Calu3 (cell line): Measurements from ENCODE around the gene RPAP3. TPM values are rescaled to one million over a fixed set of nuclear protein-coding genes. Genes with fewer than 3 reads are reported as not detected.

ENCODE experiments used
- BruUV-seq: library from RNA; stranded (reverse); fragments of 400-500 nt; replicated peaks from 2 replicates; lab custom pipeline; 2021; lab: Mats Ljungman, UMichigan
- CTCF ChIA-PET: fragments of 300-600 bp; sonication (Branson Sonifier 250); formaldehyde crosslinking; loops from one replicate; lab custom pipeline; 2022; ENCODE audit warnings: antibody characterized with exemption; lab: Charles Lee
- DNase-seq: peaks from one replicate; pipeline ENCODE4 v3.0.0; 2022
- H3K27ac Mint-ChIP-seq: one replicate; pipeline ENCODE4 v1.8.0; 2022; ENCODE audit warnings: mixed read lengths; ENCODE audit not compliant: unreplicated experiment
- H3K27me3 Mint-ChIP-seq: one replicate; pipeline ENCODE4 v1.8.0; 2022; ENCODE audit warnings: mixed read lengths; ENCODE audit not compliant: unreplicated experiment
- H3K36me3 Mint-ChIP-seq: one replicate; pipeline ENCODE4 v1.8.0; 2022; ENCODE audit warnings: mild to moderate bottlenecking, moderate library complexity, mixed read lengths; ENCODE audit not compliant: insufficient read depth, unreplicated experiment
- H3K4me1 Mint-ChIP-seq: one replicate; pipeline ENCODE4 v1.8.0; 2022; ENCODE audit warnings: mild to moderate bottlenecking, low read depth, mixed read lengths; ENCODE audit not compliant: unreplicated experiment
- H3K4me3 Mint-ChIP-seq: one replicate; pipeline ENCODE4 v1.8.0; 2022; ENCODE audit warnings: mild to moderate bottlenecking, low read depth, moderate library complexity, mixed read lengths; ENCODE audit not compliant: unreplicated experiment
- H3K9me3 Mint-ChIP-seq: one replicate; pipeline ENCODE4 v1.8.0; 2022; ENCODE audit warnings: low read depth, mixed read lengths; ENCODE audit not compliant: unreplicated experiment
- intact Hi-C: fragments of 100-400 bp; cut with micrococcal nuclease; formaldehyde crosslinking; loops from one replicate; pipeline ENCODE4 v1.10.0; 2022; ENCODE audit not compliant: unreplicated experiment
- total RNA-seq: library from RNA; stranded (reverse); gene quantifications from 2 replicates; pipeline ENCODE4 v1.2.3, GENCODE V29; 2022
- TF ChIP-seq, protein P1 (sequence below): fragments of 200-600 bp; IDR thresholded peaks from one replicate; pipeline ENCODE4 v1.8.0; 2022; ENCODE audit warnings: antibody characterized with exemption; ENCODE audit not compliant: unreplicated experiment

Gene RPAP3
- total RNA-seq, 1 experiment from 2014 or later, result 33.5 TPM

GRCh38 chr12:47725091-47725772, 19.4 kb upstream of the RPAP3 start, which contains the start of gene ENDOU:
TSS of gene ENDOU (minus strand) at chr12:47725490. CDS start at chr12:47725413, 77 bp downstream.
- H3K4me1 Mint-ChIP-seq, result peaks cover 13% of the 10 kb centered on the region
- BruUV-seq, result no TSS peak
- peaks cover 13% of the 10 kb centered on the region for H3K27me3 Mint-ChIP-seq
- CTCF ChIA-PET, result no interaction called here
- H3K36me3 Mint-ChIP-seq, result no peaks in the 10 kb centered on the region
- no peaks in the 10 kb centered on the region for H3K9me3 Mint-ChIP-seq
- no peak within 1 kb of the TSS for H3K4me3 Mint-ChIP-seq
- intact Hi-C loops, result no loop called here
- TF ChIP-seq, protein P1, sequence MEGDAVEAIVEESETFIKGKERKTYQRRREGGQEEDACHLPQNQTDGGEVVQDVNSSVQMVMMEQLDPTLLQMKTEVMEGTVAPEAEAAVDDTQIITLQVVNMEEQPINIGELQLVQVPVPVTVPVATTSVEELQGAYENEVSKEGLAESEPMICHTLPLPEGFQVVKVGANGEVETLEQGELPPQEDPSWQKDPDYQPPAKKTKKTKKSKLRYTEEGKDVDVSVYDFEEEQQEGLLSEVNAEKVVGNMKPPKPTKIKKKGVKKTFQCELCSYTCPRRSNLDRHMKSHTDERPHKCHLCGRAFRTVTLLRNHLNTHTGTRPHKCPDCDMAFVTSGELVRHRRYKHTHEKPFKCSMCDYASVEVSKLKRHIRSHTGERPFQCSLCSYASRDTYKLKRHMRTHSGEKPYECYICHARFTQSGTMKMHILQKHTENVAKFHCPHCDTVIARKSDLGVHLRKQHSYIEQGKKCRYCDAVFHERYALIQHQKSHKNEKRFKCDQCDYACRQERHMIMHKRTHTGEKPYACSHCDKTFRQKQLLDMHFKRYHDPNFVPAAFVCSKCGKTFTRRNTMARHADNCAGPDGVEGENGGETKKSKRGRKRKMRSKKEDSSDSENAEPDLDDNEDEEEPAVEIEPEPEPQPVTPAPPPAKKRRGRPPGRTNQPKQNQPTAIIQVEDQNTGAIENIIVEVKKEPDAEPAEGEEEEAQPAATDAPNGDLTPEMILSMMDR, result no peak
- H3K27ac Mint-ChIP-seq, result no peak within 1 kb of the TSS
- no peak for DNase-seq

- BruUV-seq, result no TSS peak
Observed at GRCh38 chr12:47722941-47723631, 17.3 kb upstream of the RPAP3 start.

GRCh38 chr12:47722136-47722834, 16.5 kb upstream of the RPAP3 start:
- CTCF ChIA-PET, result no interaction called here
- TF ChIP-seq, protein P1, result no peak
- no TSS peak for BruUV-seq
- Mint-ChIP-seq H3K27ac (no peak overlapping the region), H3K9me3 (no peaks in the 10 kb centered on the region), H3K27me3 (no peaks in the 10 kb centered on the region), H3K4me1 (peaks cover 13% of the 10 kb centered on the region), H3K4me3 (no peak overlapping the region), H3K36me3 (no peaks in the 10 kb centered on the region)
- intact Hi-C loops, result no loop called here
- no peak for DNase-seq

More at GRCh38 chr12:47722941-47723631, 17.3 kb upstream of the RPAP3 start:
- no peaks in the 10 kb centered on the region for H3K36me3 Mint-ChIP-seq
- peaks cover 13% of the 10 kb centered on the region for H3K4me1 Mint-ChIP-seq
- H3K4me3 Mint-ChIP-seq, result no peak overlapping the region
- H3K27ac Mint-ChIP-seq, result no peak overlapping the region
- TF ChIP-seq, protein P1, result no peak
- peaks cover 4% of the 10 kb centered on the region for H3K27me3 Mint-ChIP-seq
- no peak for DNase-seq
- intact Hi-C loops, result no loop called here
- CTCF ChIA-PET, result no interaction called here
- no peaks in the 10 kb centered on the region for H3K9me3 Mint-ChIP-seq

GRCh38 chr12:47721431-47721973, 15.7 kb upstream of the RPAP3 start:
- Mint-ChIP-seq H3K36me3 (no peaks in the 10 kb centered on the region), H3K9me3 (no peaks in the 10 kb centered on the region), H3K27ac (no peak overlapping the region), H3K4me3 (no peak overlapping the region), H3K4me1 (peaks cover 13% of the 10 kb centered on the region), H3K27me3 (no peaks in the 10 kb centered on the region)
- TF ChIP-seq, protein P1, result no peak
- no TSS peak for BruUV-seq
- CTCF ChIA-PET, result no interaction called here
- no peak for DNase-seq
- intact Hi-C loops, result no loop called here
